ENCODE results near the gene ZC3H18. TPM values are rescaled to one million over a fixed set of nuclear protein-coding genes. Genes with fewer than 3 reads are reported as not detected.
A peak's percentile ranks its signal among the peaks of the same experiment; 100 is the strongest.

ZC3H18 gene
- total RNA-seq, 4 donors from 2014 or later = 19.7 to 52.2 (median 28.1) TPM

DNA sequence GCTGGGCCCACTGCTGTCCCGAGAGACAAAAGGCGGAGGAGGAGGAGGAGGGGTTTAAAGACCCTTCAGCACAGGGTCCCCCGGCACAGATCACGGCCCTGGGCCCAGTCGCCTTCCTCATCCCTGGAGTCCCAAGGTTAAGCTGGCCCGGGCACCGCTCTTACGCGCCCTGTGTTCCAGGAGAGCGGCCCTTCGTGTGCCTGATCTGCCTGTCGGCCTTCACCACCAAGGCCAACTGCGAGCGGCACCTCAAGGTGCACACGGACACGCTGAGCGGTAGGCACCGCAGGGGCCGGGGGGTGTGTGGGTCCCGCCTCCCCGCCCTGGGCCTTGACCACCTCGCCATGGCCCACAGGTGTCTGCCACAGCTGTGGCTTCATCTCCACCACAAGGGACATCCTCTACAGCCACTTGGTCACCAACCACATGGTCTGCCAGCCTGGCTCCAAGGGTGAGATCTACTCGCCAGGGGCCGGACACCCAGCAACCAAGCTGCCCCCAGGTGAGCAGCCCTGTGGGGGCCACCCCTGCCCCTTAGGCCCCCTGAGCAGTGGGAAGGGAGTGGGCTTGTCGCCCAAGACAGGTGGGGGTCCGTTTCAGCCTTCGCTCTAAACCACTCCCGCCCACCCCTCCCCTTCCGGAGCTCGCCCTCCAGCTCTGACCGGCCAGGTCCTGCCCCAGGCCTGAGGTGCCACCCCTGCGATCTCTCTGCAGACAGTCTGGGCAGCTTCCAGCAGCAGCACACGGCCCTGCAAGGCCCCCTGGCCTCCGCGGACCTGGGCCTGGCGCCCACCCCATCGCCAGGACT lies 37.6 kb upstream of the ZC3H18 start:
- no peak for TF ChIP-seq EP300 (IDR thresholded peaks at IDR 0.05)
- TF ChIP-seq, protein P1, sequence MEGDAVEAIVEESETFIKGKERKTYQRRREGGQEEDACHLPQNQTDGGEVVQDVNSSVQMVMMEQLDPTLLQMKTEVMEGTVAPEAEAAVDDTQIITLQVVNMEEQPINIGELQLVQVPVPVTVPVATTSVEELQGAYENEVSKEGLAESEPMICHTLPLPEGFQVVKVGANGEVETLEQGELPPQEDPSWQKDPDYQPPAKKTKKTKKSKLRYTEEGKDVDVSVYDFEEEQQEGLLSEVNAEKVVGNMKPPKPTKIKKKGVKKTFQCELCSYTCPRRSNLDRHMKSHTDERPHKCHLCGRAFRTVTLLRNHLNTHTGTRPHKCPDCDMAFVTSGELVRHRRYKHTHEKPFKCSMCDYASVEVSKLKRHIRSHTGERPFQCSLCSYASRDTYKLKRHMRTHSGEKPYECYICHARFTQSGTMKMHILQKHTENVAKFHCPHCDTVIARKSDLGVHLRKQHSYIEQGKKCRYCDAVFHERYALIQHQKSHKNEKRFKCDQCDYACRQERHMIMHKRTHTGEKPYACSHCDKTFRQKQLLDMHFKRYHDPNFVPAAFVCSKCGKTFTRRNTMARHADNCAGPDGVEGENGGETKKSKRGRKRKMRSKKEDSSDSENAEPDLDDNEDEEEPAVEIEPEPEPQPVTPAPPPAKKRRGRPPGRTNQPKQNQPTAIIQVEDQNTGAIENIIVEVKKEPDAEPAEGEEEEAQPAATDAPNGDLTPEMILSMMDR (IDR thresholded peaks at IDR 0.05) = no peak
- no peak for TF ChIP-seq POLR2A (IDR thresholded peaks at IDR 0.05)
- DNase-seq (ENCODE audit: low spot score in 2 of 2) = no peak
- H3K36me3 ChIP-seq = peaks cover 0 to 31% (median 0%) of the 10 kb centered on the region in 3 donors
- H3K9me3 ChIP-seq = no peaks in the 10 kb centered on the region
- H3K4me1 ChIP-seq = peaks cover 0 to 44% (median 11%) of the 10 kb centered on the region in 4 donors
- no peaks in the 10 kb centered on the region for H3K27me3 ChIP-seq
- H3K27ac ChIP-seq = peak overlapping the region in 2 of 4 donors; percentile 55 to 76
- peak overlapping the region; percentile 33 to 91 (median 62) for H3K4me3 ChIP-seq
- 78 to 83% methylated on average over 24 to 31 of the region's 37 CpGs for WGBS, 2 donors

- Histone ChIP-seq H3K9me3 (no peaks in the 10 kb centered on the region), H3K4me1 (peaks cover 0 to 38% (median 9%) of the 10 kb centered on the region in 4 donors), H3K4me3 (peak overlapping the region; percentile 33 to 91 (median 62)), H3K27ac (peak overlapping the region in 2 of 4 donors; percentile 55 to 76), H3K27me3 (no peaks in the 10 kb centered on the region), H3K36me3 (peaks cover 0 to 31% (median 0%) of the 10 kb centered on the region in 3 donors)
- TF ChIP-seq POLR2A (IDR thresholded peaks at IDR 0.05) (no peak), EP300 (IDR thresholded peaks at IDR 0.05) (no peak)
- TF ChIP-seq, protein P1 (IDR thresholded peaks at IDR 0.05) = no peak
- no peak for DNase-seq (ENCODE audit: low spot score in 2 of 2)
- WGBS, 2 donors = 29 to 46% methylated on average over 7 to 26 of the region's 79 CpGs
Observed at GRCh38 chr16:88533381-88533917, 36.8 kb upstream of the ZC3H18 start.

- Histone ChIP-seq H3K27me3 (peaks cover 0 to 5% of the 10 kb centered on the region in 2 donors), H3K4me3 (peak overlapping the region; percentile 30 to 91 (median 76)), H3K4me1 (peaks cover 0 to 38% (median 9%) of the 10 kb centered on the region in 4 donors), H3K9me3 (no peaks in the 10 kb centered on the region), H3K36me3 (peaks cover 0 to 31% (median 0%) of the 10 kb centered on the region in 3 donors), H3K27ac (peak overlapping the region; percentile 56 to 89 (median 80))
- whole genome bisulfite sequencing, 2 donors = 0 to 18% methylated on average over 7 to 19 of the region's 114 CpGs
- TF ChIP-seq EP300 (IDR thresholded peaks at IDR 0.05) (no peak), POLR2A (IDR thresholded peaks at IDR 0.05) (peak in 1 of 2 donors; percentile 57)
- TF ChIP-seq, protein P1 (IDR thresholded peaks at IDR 0.05) = no peak
- peak; percentile 51 to 66 for DNase-seq (ENCODE audit: low spot score in 2 of 2)
Observed at GRCh38 chr16:88533932-88534637, 36.1 kb upstream of the ZC3H18 start.

DNA sequence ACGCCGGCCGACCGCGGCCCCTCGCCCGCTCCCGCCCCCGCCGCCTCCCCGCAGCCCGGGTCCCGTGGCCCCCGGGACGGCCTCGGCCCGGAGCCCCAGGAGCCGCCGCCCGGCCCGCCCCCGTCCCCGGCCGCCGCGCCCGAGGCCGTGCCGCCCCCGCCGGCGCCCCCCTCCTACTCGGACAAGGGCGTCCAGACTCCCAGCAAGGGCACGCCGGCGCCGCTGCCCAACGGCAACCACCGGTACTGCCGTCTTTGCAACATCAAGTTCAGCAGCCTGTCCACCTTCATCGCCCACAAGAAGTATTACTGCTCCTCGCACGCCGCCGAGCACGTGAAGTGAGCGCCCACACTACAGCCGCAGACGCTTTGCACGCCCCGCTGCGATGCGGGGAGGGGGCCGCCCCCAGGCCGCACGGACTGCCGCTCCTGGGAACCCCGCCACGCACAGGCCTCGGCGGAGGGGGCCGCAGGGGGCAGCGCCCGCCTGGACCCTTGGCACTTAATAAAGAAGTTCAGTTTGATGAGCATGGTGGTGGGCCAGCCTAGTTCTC lies 35.5 kb upstream of the ZC3H18 start:
- no peak for DNase-seq (ENCODE audit: low spot score in 2 of 2)
- WGBS, 2 donors = 6% methylated on average over 27 of the region's 65 CpGs; no CpG with 5 or more reads in 1 of the 2 donors

More for the DNA sequence above, 35.5 kb upstream of the ZC3H18 start:
- TF ChIP-seq EP300 (IDR thresholded peaks at IDR 0.05) = no peak
- TF ChIP-seq, protein P1 (IDR thresholded peaks at IDR 0.05) = no peak
- TF ChIP-seq POLR2A (IDR thresholded peaks at IDR 0.05) = no peak
- H3K4me1 ChIP-seq = peaks cover 0 to 41% (median 9%) of the 10 kb centered on the region in 4 donors
- peaks cover 0 to 24% (median 0%) of the 10 kb centered on the region in 3 donors for H3K36me3 ChIP-seq
- H3K4me3 ChIP-seq = peak overlapping the region; percentile 42 to 91 (median 66)
- H3K27ac ChIP-seq = peak overlapping the region in 1 of 4 donors; percentile 89
- H3K27me3 ChIP-seq = peaks cover 0 to 11% of the 10 kb centered on the region in 2 donors
- H3K9me3 ChIP-seq = no peaks in the 10 kb centered on the region
